ENCODE data around the gene JAZF1. TPM values are rescaled to one million over a fixed set of nuclear protein-coding genes. Genes with fewer than 3 reads are reported as not detected.
A peak's percentile ranks its signal among the peaks of the same experiment; 100 is the strongest.

The JAZF1 gene
- total RNA-seq, 1 experiment from 2014 or later, result 3.4 TPM

DNA sequence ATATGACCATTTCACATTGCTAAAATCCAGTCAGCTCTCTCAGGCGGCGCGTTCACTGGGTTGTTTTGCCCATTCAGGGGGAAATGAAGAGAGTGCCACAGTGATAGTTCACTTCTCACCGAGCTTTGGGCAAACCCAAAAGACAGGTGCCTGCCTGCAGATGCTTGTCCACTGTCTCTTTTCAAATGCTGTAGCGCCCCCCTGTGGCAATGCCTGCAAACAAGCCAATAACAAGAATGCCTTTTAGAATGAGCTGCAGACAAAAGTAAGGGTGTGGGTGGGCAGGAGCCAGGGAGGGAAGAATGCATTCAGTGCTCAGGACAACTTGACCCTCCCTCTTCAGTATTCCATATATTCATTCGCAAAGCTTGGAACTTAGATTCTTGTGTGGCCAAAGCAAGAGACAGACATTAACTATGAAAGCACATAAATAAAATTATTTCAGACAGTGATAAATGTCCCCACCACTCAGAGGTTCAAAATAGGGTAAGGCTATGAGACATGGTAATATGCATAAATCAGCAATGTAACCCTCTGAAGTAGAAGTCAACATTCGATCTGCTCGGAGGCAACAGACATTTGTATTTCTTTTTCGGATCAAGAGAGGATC is 86.9 kb downstream of the JAZF1 start:
- no peaks in the 10 kb centered on the region for H3K27me3 ChIP-seq (ENCODE audit: insufficient read depth, low read length)
- H3K9me2 ChIP-seq (ENCODE audit: insufficient read depth), result no peaks in the 10 kb centered on the region
- no peak overlapping the region for H2AFZ ChIP-seq (ENCODE audit: low read depth, low read length, poor library complexity, severe bottlenecking)
- peak; percentile 50 for DNase-seq (ENCODE audit: low read depth, low spot score)
- CTCF ChIA-PET, result interaction anchor here (0.6 to 3.0 kb wide), 30 partner anchors 8 to 909 kb away, joined by 3 to 33 read pairs (median 5); partner anchors contain the start of genes HOXA11 and HOXA13
- H4K20me1 ChIP-seq (ENCODE audit: insufficient read depth), result no peaks in the 10 kb centered on the region
- no TSS peak for BruUV-seq (replicated peaks)
- H3K4me1 ChIP-seq (ENCODE audit: control insufficient read depth in 1 of 2, insufficient read depth in 2 of 2, low read length in 2 of 2), result no peaks in the 10 kb centered on the region
- RAD21 ChIA-PET (ENCODE audit: low non-redundant PET in 1 of 2, low total read pairs in 2 of 2, uncharacterized antibody in 2 of 2, unreplicated experiment in 2 of 2), result interaction anchor here in 1 of 2 experiments (0.6 to 1.1 kb wide), 2 partner anchors 157 to 898 kb away, joined by 3 to 5 read pairs; no protein-coding TSS in a partner anchor
- no peak overlapping the region for H3K4me3 ChIP-seq (replicated peaks in 1 of 2; ENCODE audit: low read depth in 1 of 2, low read length in 2 of 2)
- TF ChIP-seq SP1 (IDR thresholded peaks at IDR 0.05; ENCODE audit: low read depth) (no peak), ZNF274 (IDR thresholded peaks at IDR 0.05; ENCODE audit: low read depth, low read length) (no peak), RAD21 (IDR thresholded peaks at IDR 0.05; ENCODE audit: low read depth) (peak; percentile 78), POLR2AphosphoS5 (IDR thresholded peaks at IDR 0.05; ENCODE audit: low read depth, low read length) (no peak), CTCF (IDR thresholded peaks at IDR 0.05 in 2 of 3, conservative IDR thresholded peaks at IDR 0.05 in 1 of 3; ENCODE audit: borderline replicate concordance in 1 of 3, insufficient read depth in 1 of 3, low read depth in 2 of 3, low read length in 2 of 3) (peak; percentile 57 to 93 (median 79); a peak in 5 of 6 replicates), JUND (IDR thresholded peaks at IDR 0.05) (no peak), POLR2A (IDR thresholded peaks at IDR 0.05; ENCODE audit: borderline replicate concordance, extremely low read depth, insufficient read depth, insufficient read length) (no peak), ZFX (IDR thresholded peaks at IDR 0.05) (no peak), YY1 (IDR thresholded peaks at IDR 0.05; ENCODE audit: extremely low read depth, insufficient replicate concordance, low read depth, low read length) (peak; percentile 17), EZH2 (IDR thresholded peaks at IDR 0.05) (no peak), CEBPB (IDR thresholded peaks at IDR 0.05; ENCODE audit: low read depth) (no peak)
- TF ChIP-seq, protein P1, sequence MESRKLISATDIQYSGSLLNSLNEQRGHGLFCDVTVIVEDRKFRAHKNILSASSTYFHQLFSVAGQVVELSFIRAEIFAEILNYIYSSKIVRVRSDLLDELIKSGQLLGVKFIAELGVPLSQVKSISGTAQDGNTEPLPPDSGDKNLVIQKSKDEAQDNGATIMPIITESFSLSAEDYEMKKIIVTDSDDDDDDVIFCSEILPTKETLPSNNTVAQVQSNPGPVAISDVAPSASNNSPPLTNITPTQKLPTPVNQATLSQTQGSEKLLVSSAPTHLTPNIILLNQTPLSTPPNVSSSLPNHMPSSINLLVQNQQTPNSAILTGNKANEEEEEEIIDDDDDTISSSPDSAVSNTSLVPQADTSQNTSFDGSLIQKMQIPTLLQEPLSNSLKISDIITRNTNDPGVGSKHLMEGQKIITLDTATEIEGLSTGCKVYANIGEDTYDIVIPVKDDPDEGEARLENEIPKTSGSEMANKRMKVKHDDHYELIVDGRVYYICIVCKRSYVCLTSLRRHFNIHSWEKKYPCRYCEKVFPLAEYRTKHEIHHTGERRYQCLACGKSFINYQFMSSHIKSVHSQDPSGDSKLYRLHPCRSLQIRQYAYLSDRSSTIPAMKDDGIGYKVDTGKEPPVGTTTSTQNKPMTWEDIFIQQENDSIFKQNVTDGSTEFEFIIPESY (IDR thresholded peaks at IDR 0.05; ENCODE audit: extremely low read depth, insufficient replicate concordance, low read length), result no peak
- H3K36me3 ChIP-seq (ENCODE audit: control insufficient read depth in 1 of 2, insufficient read depth in 2 of 2, low read length in 2 of 2), result no peaks in the 10 kb centered on the region
- no peak overlapping the region for H3K9ac ChIP-seq (ENCODE audit: low read length)
- H3K4me2 ChIP-seq (ENCODE audit: low read length), result no peak overlapping the region
- H3K9me3 ChIP-seq (ENCODE audit: control insufficient read depth in 1 of 2, insufficient read depth in 1 of 2, low read depth in 1 of 2, low read length in 2 of 2), result no peaks in the 10 kb centered on the region
- POLR2A ChIA-PET, result interaction anchor here (0.6 kb wide), 1 partner anchor 488 kb away, joined by 3 read pairs; no protein-coding TSS in a partner anchor
- peak; percentile 92 for ATAC-seq
- no peak overlapping the region for H3K27ac ChIP-seq (ENCODE audit: low read depth, low read length)
- intact Hi-C loops (cut with micrococcal nuclease), result loop anchor here (10.0 kb wide), 2 partner anchors 169 to 399 kb away; no protein-coding TSS in a partner anchor
- H3K79me2 ChIP-seq (ENCODE audit: insufficient read depth, low read length), result no peaks in the 10 kb centered on the region
